Prostate gland (tissue), 2 donors: ENCODE results near the gene CPM.

ENCODE experiments used
- POLR2A ChIP-seq: fragments of 450-650 bp; IDR thresholded peaks from one replicate; pipeline ENCODE4 v1.6.1; 2016; ENCODE audit warnings: antibody characterized with exemption, mild to moderate bottlenecking
- TF ChIP-seq, protein P1 (sequence below), 4 experiments: fragments of 200-600 bp in 2 of 4; fragments of 450-650 bp in 2 of 4; sonication (generic) in 2 of 4; IDR thresholded peaks; 1 replicate in 3 of 4; 2 replicates in 1 of 4; pipeline ENCODE4 v1.5.1; 2016 to 2019; ENCODE audit warnings: antibody characterized with exemption in 4 of 4, mild to moderate bottlenecking in 2 of 4, moderate library complexity in 2 of 4

DNA sequence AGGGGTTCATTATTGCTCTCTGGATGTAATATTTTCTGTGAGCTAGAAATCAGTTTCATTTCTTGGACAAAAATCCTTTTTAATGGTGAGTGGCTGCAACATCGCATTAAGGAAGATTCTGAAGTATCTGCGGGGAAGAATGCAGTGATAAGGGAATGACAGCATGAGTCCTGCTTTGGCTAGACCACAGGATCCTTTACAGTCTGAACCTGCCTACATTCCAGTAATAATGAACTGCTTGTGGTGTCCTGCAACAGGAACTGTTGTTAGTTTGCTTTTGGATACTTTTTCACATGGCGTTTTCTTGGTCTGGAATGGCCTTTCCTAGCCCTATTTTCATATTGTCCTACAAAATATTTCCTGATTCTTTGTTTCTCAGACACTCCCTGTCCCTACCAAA, 109.3 kb downstream of the CPM start:
- TF ChIP-seq POLR2A, result no peak
- TF ChIP-seq, protein P1, sequence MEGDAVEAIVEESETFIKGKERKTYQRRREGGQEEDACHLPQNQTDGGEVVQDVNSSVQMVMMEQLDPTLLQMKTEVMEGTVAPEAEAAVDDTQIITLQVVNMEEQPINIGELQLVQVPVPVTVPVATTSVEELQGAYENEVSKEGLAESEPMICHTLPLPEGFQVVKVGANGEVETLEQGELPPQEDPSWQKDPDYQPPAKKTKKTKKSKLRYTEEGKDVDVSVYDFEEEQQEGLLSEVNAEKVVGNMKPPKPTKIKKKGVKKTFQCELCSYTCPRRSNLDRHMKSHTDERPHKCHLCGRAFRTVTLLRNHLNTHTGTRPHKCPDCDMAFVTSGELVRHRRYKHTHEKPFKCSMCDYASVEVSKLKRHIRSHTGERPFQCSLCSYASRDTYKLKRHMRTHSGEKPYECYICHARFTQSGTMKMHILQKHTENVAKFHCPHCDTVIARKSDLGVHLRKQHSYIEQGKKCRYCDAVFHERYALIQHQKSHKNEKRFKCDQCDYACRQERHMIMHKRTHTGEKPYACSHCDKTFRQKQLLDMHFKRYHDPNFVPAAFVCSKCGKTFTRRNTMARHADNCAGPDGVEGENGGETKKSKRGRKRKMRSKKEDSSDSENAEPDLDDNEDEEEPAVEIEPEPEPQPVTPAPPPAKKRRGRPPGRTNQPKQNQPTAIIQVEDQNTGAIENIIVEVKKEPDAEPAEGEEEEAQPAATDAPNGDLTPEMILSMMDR (IDR thresholded peaks at IDR 0.05), result no peak
